GM23338 (cell line): ENCODE data around the gene FARP1.

Experiments used
- CREB1 ChIP-seq: fragments of 250-450 bp; sonication (Bioruptor Pico); IDR thresholded peaks from 2 replicates; pipeline ENCODE4 v1.5.0; 2020; ENCODE audit warnings: low read depth, mild to moderate bottlenecking, moderate library complexity
- CTCF ChIP-seq, 2 experiments: fragments of 200-600 bp in 1 of 2; sonication (generic) in 1 of 2; conservative IDR thresholded peaks; 2 replicates each; pipeline versions ENCODE4 v1.5.1 to v1.6.1; 2016 to 2017; ENCODE audit warnings: antibody characterized with exemption in 2 of 2, low read depth in 2 of 2, mild to moderate bottlenecking in 2 of 2, moderate library complexity in 1 of 2
- EZH2 ChIP-seq: fragments of 200-600 bp; sonication (generic); IDR thresholded peaks from one replicate; pipeline ENCODE4 v1.8.0; 2017; ENCODE audit warnings: antibody characterized with exemption, mild to moderate bottlenecking, low read depth; ENCODE audit not compliant: unreplicated experiment
- EZH2phosphoT487 ChIP-seq: fragments of 200-600 bp; sonication (generic); IDR thresholded peaks from one replicate; pipeline ENCODE4 v1.8.1; 2018; ENCODE audit warnings: antibody characterized with exemption; ENCODE audit not compliant: unreplicated experiment
- JUNB ChIP-seq: IDR thresholded peaks from one replicate; pipeline ENCODE4 v1.6.1; 2016; ENCODE audit warnings: antibody characterized with exemption; ENCODE audit not compliant: unreplicated experiment
- NANOG ChIP-seq: IDR thresholded peaks from 2 replicates; pipeline ENCODE4 v1.6.1; 2016; ENCODE audit warnings: antibody characterized with exemption, borderline replicate concordance
- POLR2AphosphoS5 ChIP-seq: IDR thresholded peaks from 2 replicates; pipeline ENCODE4 v1.6.1; 2016; ENCODE audit warnings: antibody characterized with exemption, low read depth
- STAT1 ChIP-seq: IDR thresholded peaks from one replicate; pipeline ENCODE4 v1.6.1; 2016; ENCODE audit warnings: antibody characterized with exemption; ENCODE audit not compliant: unreplicated experiment
- ZNF114 ChIP-seq: fragments of 250-450 bp; sonication (Bioruptor Pico); IDR thresholded peaks from 2 replicates; pipeline ENCODE4 v1.5.0; 2020; ENCODE audit warnings: mild to moderate bottlenecking, moderate library complexity
- ZNF331 ChIP-seq: fragments of 250-450 bp; sonication (Bioruptor Pico); IDR thresholded peaks from 2 replicates; pipeline ENCODE4 v1.5.0; 2020; ENCODE audit warnings: low read depth, mild to moderate bottlenecking, moderate library complexity
- ZNF462 ChIP-seq: fragments of 250-450 bp; sonication (Bioruptor Pico); IDR thresholded peaks from 2 replicates; pipeline ENCODE4 v1.5.0; 2020; ENCODE audit warnings: mild to moderate bottlenecking, moderate library complexity
- TF ChIP-seq, protein P1 (sequence below): IDR thresholded peaks from one replicate; pipeline ENCODE4 v1.6.1; 2018; ENCODE audit warnings: antibody characterized with exemption; ENCODE audit not compliant: unreplicated experiment
- TF ChIP-seq, protein P2 (sequence below): IDR thresholded peaks from 2 replicates; pipeline ENCODE4 v1.6.1; 2016; ENCODE audit warnings: antibody characterized with exemption

DNA sequence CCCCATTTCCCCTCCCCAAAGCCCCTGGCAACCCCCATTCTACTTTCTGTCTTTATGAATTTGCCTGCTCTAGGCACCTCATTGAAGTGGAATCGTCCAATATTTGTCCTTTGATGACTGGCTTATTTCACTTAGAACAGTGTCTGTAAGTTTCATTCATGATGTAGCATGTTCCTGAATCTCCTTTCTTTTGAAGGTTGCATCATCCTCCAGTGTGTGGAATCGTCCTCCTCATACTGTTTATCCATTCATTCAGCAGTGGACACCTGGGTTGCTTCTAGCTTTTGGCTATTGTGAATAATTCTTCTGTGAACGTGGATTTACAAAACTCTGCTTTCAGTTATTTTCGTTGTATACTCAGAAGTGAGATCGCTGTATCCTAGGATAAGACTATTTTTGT is 195.4 kb downstream of the FARP1 start:
- TF ChIP-seq, protein P1, sequence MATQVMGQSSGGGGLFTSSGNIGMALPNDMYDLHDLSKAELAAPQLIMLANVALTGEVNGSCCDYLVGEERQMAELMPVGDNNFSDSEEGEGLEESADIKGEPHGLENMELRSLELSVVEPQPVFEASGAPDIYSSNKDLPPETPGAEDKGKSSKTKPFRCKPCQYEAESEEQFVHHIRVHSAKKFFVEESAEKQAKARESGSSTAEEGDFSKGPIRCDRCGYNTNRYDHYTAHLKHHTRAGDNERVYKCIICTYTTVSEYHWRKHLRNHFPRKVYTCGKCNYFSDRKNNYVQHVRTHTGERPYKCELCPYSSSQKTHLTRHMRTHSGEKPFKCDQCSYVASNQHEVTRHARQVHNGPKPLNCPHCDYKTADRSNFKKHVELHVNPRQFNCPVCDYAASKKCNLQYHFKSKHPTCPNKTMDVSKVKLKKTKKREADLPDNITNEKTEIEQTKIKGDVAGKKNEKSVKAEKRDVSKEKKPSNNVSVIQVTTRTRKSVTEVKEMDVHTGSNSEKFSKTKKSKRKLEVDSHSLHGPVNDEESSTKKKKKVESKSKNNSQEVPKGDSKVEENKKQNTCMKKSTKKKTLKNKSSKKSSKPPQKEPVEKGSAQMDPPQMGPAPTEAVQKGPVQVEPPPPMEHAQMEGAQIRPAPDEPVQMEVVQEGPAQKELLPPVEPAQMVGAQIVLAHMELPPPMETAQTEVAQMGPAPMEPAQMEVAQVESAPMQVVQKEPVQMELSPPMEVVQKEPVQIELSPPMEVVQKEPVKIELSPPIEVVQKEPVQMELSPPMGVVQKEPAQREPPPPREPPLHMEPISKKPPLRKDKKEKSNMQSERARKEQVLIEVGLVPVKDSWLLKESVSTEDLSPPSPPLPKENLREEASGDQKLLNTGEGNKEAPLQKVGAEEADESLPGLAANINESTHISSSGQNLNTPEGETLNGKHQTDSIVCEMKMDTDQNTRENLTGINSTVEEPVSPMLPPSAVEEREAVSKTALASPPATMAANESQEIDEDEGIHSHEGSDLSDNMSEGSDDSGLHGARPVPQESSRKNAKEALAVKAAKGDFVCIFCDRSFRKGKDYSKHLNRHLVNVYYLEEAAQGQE = no peak
- TF ChIP-seq CREB1 (no peak), POLR2AphosphoS5 (no peak), CTCF (conservative IDR thresholded peaks at IDR 0.05; ENCODE audit: low read depth in 2 of 2) (no peak), NANOG (no peak), ZNF331 (CRISPR knock-in tag) (no peak), EZH2 (no peak), EZH2phosphoT487 (no peak), JUNB (no peak), ZNF462 (no peak), STAT1 (no peak), ZNF114 (no peak)
- TF ChIP-seq, protein P2, sequence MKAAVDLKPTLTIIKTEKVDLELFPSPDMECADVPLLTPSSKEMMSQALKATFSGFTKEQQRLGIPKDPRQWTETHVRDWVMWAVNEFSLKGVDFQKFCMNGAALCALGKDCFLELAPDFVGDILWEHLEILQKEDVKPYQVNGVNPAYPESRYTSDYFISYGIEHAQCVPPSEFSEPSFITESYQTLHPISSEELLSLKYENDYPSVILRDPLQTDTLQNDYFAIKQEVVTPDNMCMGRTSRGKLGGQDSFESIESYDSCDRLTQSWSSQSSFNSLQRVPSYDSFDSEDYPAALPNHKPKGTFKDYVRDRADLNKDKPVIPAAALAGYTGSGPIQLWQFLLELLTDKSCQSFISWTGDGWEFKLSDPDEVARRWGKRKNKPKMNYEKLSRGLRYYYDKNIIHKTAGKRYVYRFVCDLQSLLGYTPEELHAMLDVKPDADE = no peak
